ENCODE data around the gene FOXJ1. TPM values are rescaled to one million over a fixed set of nuclear protein-coding genes. Genes with fewer than 3 reads are reported as not detected.

Gene FOXJ1
- total RNA-seq, 1 experiment from 2014 or later: 4.0 TPM

- no peak overlapping the region for H3K27ac ChIP-seq (ENCODE audit: insufficient read length, low read depth, low read length)
- Mint-ChIP-seq H3K27me3 (ENCODE audit: low read depth) (peaks cover 3% of the 10 kb centered on the region), H3K9me3 (peaks cover 2 to 5% of the 10 kb centered on the region in 2 experiments; a peak in 2 of 5 replicates), H3K36me3 (ENCODE audit: insufficient read depth in 1 of 3, low read depth in 3 of 3) (no peaks in the 10 kb centered on the region; a peak in 1 of 7 replicates), H3K4me1 (peaks cover 13 to 14% of the 10 kb centered on the region in 2 experiments), H3K27ac (no peak overlapping the region), H3K4me3 (no peak overlapping the region)
- H3K23ac ChIP-seq (ENCODE audit: insufficient read length, low read depth, low read length): no peak overlapping the region
- no peak overlapping the region for H2BK15ac ChIP-seq (ENCODE audit: low read depth, low read length)
- no peak overlapping the region for H2AFZ ChIP-seq (ENCODE audit: low read length)
- H3T11ph ChIP-seq (ENCODE audit: low read length): no peak overlapping the region
- H4K91ac ChIP-seq (ENCODE audit: insufficient read length, low read depth, low read length): no peak overlapping the region
- H3K56ac ChIP-seq (ENCODE audit: insufficient read length, low read depth, low read length): no peak overlapping the region
- H3K27me3 ChIP-seq (ENCODE audit: insufficient read depth, low read length): no peaks in the 10 kb centered on the region
- no peak overlapping the region for H3K14ac ChIP-seq (ENCODE audit: insufficient read depth, low read length)
- no peak overlapping the region for H4K8ac ChIP-seq (replicated peaks; ENCODE audit: insufficient read length, low read depth, low read length)
- H2BK5ac ChIP-seq (ENCODE audit: insufficient read length, low read length): no peak overlapping the region
- H2AK5ac ChIP-seq (ENCODE audit: insufficient read length, low read length): no peak overlapping the region
- no peaks in the 10 kb centered on the region for H3K79me2 ChIP-seq (ENCODE audit: insufficient read depth, low read length)
- H4K5ac ChIP-seq (ENCODE audit: insufficient read length, low read depth, low read length): no peak overlapping the region
- H3K9ac ChIP-seq (ENCODE audit: extremely low read depth, insufficient read length, low read length): no peak overlapping the region
- H3K79me1 ChIP-seq (ENCODE audit: insufficient read depth, low read depth, low read length, poor library complexity, severe bottlenecking): no peaks in the 10 kb centered on the region
- H2BK20ac ChIP-seq (ENCODE audit: low read depth, low read length, poor library complexity, severe bottlenecking): no peak overlapping the region
- WGBS (ENCODE audit: extremely low coverage, insufficient read length, low lambda C conversion rate): no CpG with 5 or more reads among the region's 7 CpGs
- no peak overlapping the region for H2BK12ac ChIP-seq (ENCODE audit: insufficient read length, low read depth, low read length)
- no peak overlapping the region for H3K4ac ChIP-seq (ENCODE audit: low read depth, low read length)
- H3K9me3 ChIP-seq (ENCODE audit: control insufficient read depth, low read depth, low read length): no peaks in the 10 kb centered on the region
- H3K18ac ChIP-seq (ENCODE audit: insufficient read length, low read depth, low read length): no peak overlapping the region
- TF ChIP-seq, protein P1, sequence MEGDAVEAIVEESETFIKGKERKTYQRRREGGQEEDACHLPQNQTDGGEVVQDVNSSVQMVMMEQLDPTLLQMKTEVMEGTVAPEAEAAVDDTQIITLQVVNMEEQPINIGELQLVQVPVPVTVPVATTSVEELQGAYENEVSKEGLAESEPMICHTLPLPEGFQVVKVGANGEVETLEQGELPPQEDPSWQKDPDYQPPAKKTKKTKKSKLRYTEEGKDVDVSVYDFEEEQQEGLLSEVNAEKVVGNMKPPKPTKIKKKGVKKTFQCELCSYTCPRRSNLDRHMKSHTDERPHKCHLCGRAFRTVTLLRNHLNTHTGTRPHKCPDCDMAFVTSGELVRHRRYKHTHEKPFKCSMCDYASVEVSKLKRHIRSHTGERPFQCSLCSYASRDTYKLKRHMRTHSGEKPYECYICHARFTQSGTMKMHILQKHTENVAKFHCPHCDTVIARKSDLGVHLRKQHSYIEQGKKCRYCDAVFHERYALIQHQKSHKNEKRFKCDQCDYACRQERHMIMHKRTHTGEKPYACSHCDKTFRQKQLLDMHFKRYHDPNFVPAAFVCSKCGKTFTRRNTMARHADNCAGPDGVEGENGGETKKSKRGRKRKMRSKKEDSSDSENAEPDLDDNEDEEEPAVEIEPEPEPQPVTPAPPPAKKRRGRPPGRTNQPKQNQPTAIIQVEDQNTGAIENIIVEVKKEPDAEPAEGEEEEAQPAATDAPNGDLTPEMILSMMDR (conservative IDR thresholded peaks at IDR 0.05): no peak
- H3K4me1 ChIP-seq (ENCODE audit: insufficient read depth, low read length): no peaks in the 10 kb centered on the region; the same call in 1 of the 2 replicates
- H2BK120ac ChIP-seq (ENCODE audit: low read depth, low read length, poor library complexity, severe bottlenecking): no peak overlapping the region
- no peaks in the 10 kb centered on the region for H4K20me1 ChIP-seq (ENCODE audit: control insufficient read depth, insufficient read depth, insufficient read length)
- no peak for DNase-seq
- no peak overlapping the region for H3K4me2 ChIP-seq (ENCODE audit: insufficient read depth, insufficient read length, low read length)
- no peaks in the 10 kb centered on the region for H3K23me2 ChIP-seq (ENCODE audit: insufficient read length, low read depth, low read length, poor library complexity, severe bottlenecking)
Measured at GRCh38 chr17:76115138-76115754, 25.8 kb downstream of the FOXJ1 start.

All from H9 (cell line).